ENCODE results near the gene ADA. TPM values are rescaled to one million over a fixed set of nuclear protein-coding genes. Genes with fewer than 3 reads are reported as not detected.

ADA gene
- total RNA-seq, 1 donor from 2014 or later: 177 TPM

GRCh38 chr20:44641325-44641724, 10.2 kb downstream of the ADA start:
- H3K27ac Mint-ChIP-seq (ENCODE audit: unreplicated experiment): peak overlapping the region; percentile 76

GRCh38 chr20:44640522-44640921, 11.0 kb downstream of the ADA start:
- Mint-ChIP-seq H3K36me3 (ENCODE audit: unreplicated experiment) (peaks cover 32% of the 10 kb centered on the region), H3K4me1 (ENCODE audit: unreplicated experiment) (peaks cover 59% of the 10 kb centered on the region), H3K27ac (ENCODE audit: unreplicated experiment) (peak overlapping the region; percentile 13), H3K4me3 (ENCODE audit: unreplicated experiment) (no peak overlapping the region), H3K9me3 (ENCODE audit: unreplicated experiment) (no peaks in the 10 kb centered on the region), H3K27me3 (ENCODE audit: unreplicated experiment) (no peaks in the 10 kb centered on the region)
- DNase-seq (ENCODE audit: extremely low spot score, unreplicated experiment): no peak
- TF ChIP-seq CTCF (IDR thresholded peaks at IDR 0.05): no peak

More at GRCh38 chr20:44641325-44641724, 10.2 kb downstream of the ADA start:
- Mint-ChIP-seq H3K9me3 (ENCODE audit: unreplicated experiment) (no peaks in the 10 kb centered on the region), H3K4me3 (ENCODE audit: unreplicated experiment) (no peak overlapping the region), H3K36me3 (ENCODE audit: unreplicated experiment) (peaks cover 25% of the 10 kb centered on the region), H3K4me1 (ENCODE audit: unreplicated experiment) (peaks cover 64% of the 10 kb centered on the region), H3K27me3 (ENCODE audit: unreplicated experiment) (no peaks in the 10 kb centered on the region)
- DNase-seq (ENCODE audit: extremely low spot score, unreplicated experiment): no peak
- no peak for TF ChIP-seq CTCF (IDR thresholded peaks at IDR 0.05)

GRCh38 chr20:44637522-44638372, 13.8 kb downstream of the ADA start:
- Mint-ChIP-seq H3K27me3 (ENCODE audit: unreplicated experiment) (no peaks in the 10 kb centered on the region), H3K4me3 (ENCODE audit: unreplicated experiment) (no peak overlapping the region), H3K36me3 (ENCODE audit: unreplicated experiment) (peaks cover 50% of the 10 kb centered on the region), H3K4me1 (ENCODE audit: unreplicated experiment) (peaks cover 35% of the 10 kb centered on the region), H3K9me3 (ENCODE audit: unreplicated experiment) (no peaks in the 10 kb centered on the region), H3K27ac (ENCODE audit: unreplicated experiment) (peak overlapping the region; percentile 52)
- no peak for DNase-seq (ENCODE audit: extremely low spot score, unreplicated experiment)
- no peak for TF ChIP-seq CTCF (IDR thresholded peaks at IDR 0.05)

DNA sequence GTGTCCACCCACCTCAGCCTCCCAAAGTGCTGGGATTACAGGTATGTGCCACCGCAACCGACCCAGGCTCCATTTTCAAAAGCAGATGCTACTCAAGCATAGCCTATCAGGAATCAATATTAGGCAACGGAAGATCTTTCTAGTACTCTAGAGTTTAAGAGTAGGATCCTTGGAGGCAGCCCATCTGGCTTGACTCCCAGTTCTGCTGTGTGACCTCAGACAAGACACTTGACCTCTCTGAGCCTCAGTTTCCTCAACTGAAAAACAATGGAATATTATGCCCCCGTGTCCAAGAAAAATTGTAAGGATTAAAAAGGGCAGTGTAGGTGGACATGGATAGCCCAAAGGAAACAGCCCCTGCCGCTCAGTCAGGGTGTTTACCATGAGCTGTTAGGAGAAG, 14.5 kb downstream of the ADA start:
- Mint-ChIP-seq H3K9me3 (ENCODE audit: unreplicated experiment) (no peaks in the 10 kb centered on the region), H3K4me1 (ENCODE audit: unreplicated experiment) (peaks cover 31% of the 10 kb centered on the region), H3K36me3 (ENCODE audit: unreplicated experiment) (peaks cover 53% of the 10 kb centered on the region), H3K27me3 (ENCODE audit: unreplicated experiment) (no peaks in the 10 kb centered on the region), H3K27ac (ENCODE audit: unreplicated experiment) (peak overlapping the region; percentile 52), H3K4me3 (ENCODE audit: unreplicated experiment) (no peak overlapping the region)
- no peak for DNase-seq (ENCODE audit: extremely low spot score, unreplicated experiment)
- no peak for TF ChIP-seq CTCF (IDR thresholded peaks at IDR 0.05)

GRCh38 chr20:44635877-44636276, 15.6 kb downstream of the ADA start:
- H3K4me1 Mint-ChIP-seq (ENCODE audit: unreplicated experiment): peaks cover 23% of the 10 kb centered on the region
- H3K27ac Mint-ChIP-seq (ENCODE audit: unreplicated experiment): no peak overlapping the region
- H3K27me3 Mint-ChIP-seq (ENCODE audit: unreplicated experiment): no peaks in the 10 kb centered on the region

More at GRCh38 chr20:44635877-44636276, 15.6 kb downstream of the ADA start:
- H3K4me3 Mint-ChIP-seq (ENCODE audit: unreplicated experiment): no peak overlapping the region
- no peaks in the 10 kb centered on the region for H3K9me3 Mint-ChIP-seq (ENCODE audit: unreplicated experiment)
- H3K36me3 Mint-ChIP-seq (ENCODE audit: unreplicated experiment): peaks cover 54% of the 10 kb centered on the region
- TF ChIP-seq CTCF (IDR thresholded peaks at IDR 0.05): no peak
- no peak for DNase-seq (ENCODE audit: extremely low spot score, unreplicated experiment)
